Panc1 (cell line): ENCODE results near the gene CACNG7. TPM values are rescaled to one million over a fixed set of nuclear protein-coding genes. Genes with fewer than 3 reads are reported as not detected.

Experiments
- ATAC-seq: fragments of 200-7000 bp; cut with Tn5 transposase; 2 replicates; pipeline ENCODE4 v1.9.1; 2020; ENCODE audit warnings: mild to moderate bottlenecking, moderate library complexity
- BruUV-seq: library from RNA; stranded (reverse); fragments of 400-500 nt; replicated peaks from 2 replicates; lab custom pipeline; 2021; lab: Mats Ljungman, UMichigan
- CTCF ChIA-PET: fragments of 300-600 bp; sonication (Branson Sonifier 250); formaldehyde crosslinking; loops from one replicate; lab custom pipeline; 2022; ENCODE audit warnings: antibody characterized with exemption; lab: Charles Lee
- POLR2A ChIA-PET: fragments of 300-600 bp; sonication (Branson Sonifier 250); formaldehyde crosslinking; loops from one replicate; lab custom pipeline; 2022; ENCODE audit warnings: antibody characterized with exemption; lab: Charles Lee
- DNase-seq: peaks from one replicate; pipeline ENCODE4 v3.0.0-alpha.2; 2010; ENCODE audit warnings: low read depth, low spot score
- H3K27ac ChIP-seq: 2 replicates; pipeline ENCODE4 v1.5.1; 2011; ENCODE audit warnings: mild to moderate bottlenecking, low read length, inconsistent platforms
- H3K27me3 ChIP-seq: fragments of 200-500 bp; sonication (Bioruptor generic); 2 replicates; pipeline ENCODE4 v1.6.0; 2014; ENCODE audit warnings: low read length, inconsistent platforms; ENCODE audit not compliant: control insufficient read depth, insufficient read depth
- H3K36me3 ChIP-seq: fragments of 200-500 bp; sonication (Bioruptor generic); 2 replicates; pipeline ENCODE4 v1.5.1; 2014; ENCODE audit warnings: inconsistent platforms, mild to moderate bottlenecking, low read length, moderate library complexity; ENCODE audit not compliant: control insufficient read depth, insufficient read depth
- H3K4me1 ChIP-seq: 2 replicates; pipeline ENCODE4 v1.5.1; 2011; ENCODE audit warnings: inconsistent platforms, mild to moderate bottlenecking, low read length, moderate library complexity; ENCODE audit not compliant: control insufficient read depth, insufficient read depth
- H3K4me3 ChIP-seq, 2 experiments: 2 replicates each; pipeline ENCODE4 v1.5.1; 2011 to 2012; ENCODE audit warnings: low read depth in 2 of 2, low read length in 2 of 2, mild to moderate bottlenecking in 2 of 2, inconsistent platforms in 1 of 2, moderate library complexity in 1 of 2
- H3K9me3 ChIP-seq: fragments of 200-500 bp; sonication (Bioruptor generic); 2 replicates; pipeline ENCODE4 v1.5.1; 2014; ENCODE audit warnings: low read depth, mild to moderate bottlenecking, inconsistent platforms, low read length, moderate library complexity; ENCODE audit not compliant: control insufficient read depth, insufficient read depth
- CTCF ChIP-seq: fragments of 450-650 bp; IDR thresholded peaks from 2 replicates; pipeline ENCODE4 v1.5.1; 2017; ENCODE audit warnings: mild to moderate bottlenecking
- POLR2AphosphoS5 ChIP-seq: IDR thresholded peaks from 2 replicates; pipeline ENCODE4 v1.6.1; 2012; ENCODE audit warnings: mild to moderate bottlenecking, low read depth, low read length, moderate library complexity
- SIN3A ChIP-seq: IDR thresholded peaks from 2 replicates; pipeline ENCODE4 v1.6.1; 2012; ENCODE audit warnings: low read depth, mild to moderate bottlenecking, low read length, moderate library complexity, borderline replicate concordance; ENCODE audit not compliant: insufficient read depth
- TCF7L2 ChIP-seq: IDR thresholded peaks from 2 replicates; pipeline ENCODE4 v1.6.1; 2011; ENCODE audit warnings: mild to moderate bottlenecking, low read depth, low read length, inconsistent platforms
- in situ Hi-C: cut with HindIII; loops from 2 replicates; pipeline ENCODE4 v1.10.0; 2016; ENCODE audit warnings: low sequenced_read_pairs, low pct_unique_long_range_greater_than_20kb
- intact Hi-C: fragments of 100-400 bp; cut with micrococcal nuclease; formaldehyde crosslinking; loops from one replicate; pipeline ENCODE4 v1.10.0; 2022; ENCODE audit not compliant: unreplicated experiment
- total RNA-seq: library from RNA; stranded (reverse); gene quantifications from one replicate; pipeline ENCODE4 v1.2.1, GENCODE V29; 2021; ENCODE audit not compliant: unreplicated experiment
- TF ChIP-seq, protein P1 (sequence below), 2 experiments: IDR thresholded peaks; 2 replicates each; pipeline ENCODE4 v1.6.1; 2011 to 2012; ENCODE audit warnings: low read depth in 2 of 2, control low read depth in 1 of 2, low read length in 1 of 2, mild to moderate bottlenecking in 1 of 2, moderate library complexity in 1 of 2; ENCODE audit not compliant: insufficient read depth in 1 of 2

The CACNG7 gene
- total RNA-seq, 1 experiment from 2014 or later, result 7.7 TPM

GRCh38 chr19:53966931-53967330 lies 57.9 kb downstream of the CACNG7 start:
- H3K27me3 ChIP-seq, result no peaks in the 10 kb centered on the region
- DNase-seq (no peak), ATAC-seq (no peak)
- BruUV-seq, result no TSS peak
- H3K9me3 ChIP-seq, result no peaks in the 10 kb centered on the region
- CTCF ChIA-PET, result no interaction called here
- TF ChIP-seq CTCF, result no peak
- no peak for TF ChIP-seq TCF7L2
- TF ChIP-seq POLR2AphosphoS5, result no peak
- TF ChIP-seq, protein P1, sequence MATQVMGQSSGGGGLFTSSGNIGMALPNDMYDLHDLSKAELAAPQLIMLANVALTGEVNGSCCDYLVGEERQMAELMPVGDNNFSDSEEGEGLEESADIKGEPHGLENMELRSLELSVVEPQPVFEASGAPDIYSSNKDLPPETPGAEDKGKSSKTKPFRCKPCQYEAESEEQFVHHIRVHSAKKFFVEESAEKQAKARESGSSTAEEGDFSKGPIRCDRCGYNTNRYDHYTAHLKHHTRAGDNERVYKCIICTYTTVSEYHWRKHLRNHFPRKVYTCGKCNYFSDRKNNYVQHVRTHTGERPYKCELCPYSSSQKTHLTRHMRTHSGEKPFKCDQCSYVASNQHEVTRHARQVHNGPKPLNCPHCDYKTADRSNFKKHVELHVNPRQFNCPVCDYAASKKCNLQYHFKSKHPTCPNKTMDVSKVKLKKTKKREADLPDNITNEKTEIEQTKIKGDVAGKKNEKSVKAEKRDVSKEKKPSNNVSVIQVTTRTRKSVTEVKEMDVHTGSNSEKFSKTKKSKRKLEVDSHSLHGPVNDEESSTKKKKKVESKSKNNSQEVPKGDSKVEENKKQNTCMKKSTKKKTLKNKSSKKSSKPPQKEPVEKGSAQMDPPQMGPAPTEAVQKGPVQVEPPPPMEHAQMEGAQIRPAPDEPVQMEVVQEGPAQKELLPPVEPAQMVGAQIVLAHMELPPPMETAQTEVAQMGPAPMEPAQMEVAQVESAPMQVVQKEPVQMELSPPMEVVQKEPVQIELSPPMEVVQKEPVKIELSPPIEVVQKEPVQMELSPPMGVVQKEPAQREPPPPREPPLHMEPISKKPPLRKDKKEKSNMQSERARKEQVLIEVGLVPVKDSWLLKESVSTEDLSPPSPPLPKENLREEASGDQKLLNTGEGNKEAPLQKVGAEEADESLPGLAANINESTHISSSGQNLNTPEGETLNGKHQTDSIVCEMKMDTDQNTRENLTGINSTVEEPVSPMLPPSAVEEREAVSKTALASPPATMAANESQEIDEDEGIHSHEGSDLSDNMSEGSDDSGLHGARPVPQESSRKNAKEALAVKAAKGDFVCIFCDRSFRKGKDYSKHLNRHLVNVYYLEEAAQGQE (IDR thresholded peaks at IDR 0.05; ENCODE audit: insufficient read depth in 1 of 2, low read depth in 2 of 2, low read length in 1 of 2), result no peak
- no peak for TF ChIP-seq SIN3A
- H3K4me3 ChIP-seq, result no peak overlapping the region
- H3K36me3 ChIP-seq, result no peaks in the 10 kb centered on the region
- H3K27ac ChIP-seq, result no peak overlapping the region
- POLR2A ChIA-PET, result interaction anchor here (1.0 kb wide), 1 partner anchor 19 kb away, joined by 5 read pairs; no protein-coding TSS in a partner anchor
- in situ Hi-C loops (no loop called here), intact Hi-C loops (no loop called here)
- peaks cover 9% of the 10 kb centered on the region for H3K4me1 ChIP-seq

DNA sequence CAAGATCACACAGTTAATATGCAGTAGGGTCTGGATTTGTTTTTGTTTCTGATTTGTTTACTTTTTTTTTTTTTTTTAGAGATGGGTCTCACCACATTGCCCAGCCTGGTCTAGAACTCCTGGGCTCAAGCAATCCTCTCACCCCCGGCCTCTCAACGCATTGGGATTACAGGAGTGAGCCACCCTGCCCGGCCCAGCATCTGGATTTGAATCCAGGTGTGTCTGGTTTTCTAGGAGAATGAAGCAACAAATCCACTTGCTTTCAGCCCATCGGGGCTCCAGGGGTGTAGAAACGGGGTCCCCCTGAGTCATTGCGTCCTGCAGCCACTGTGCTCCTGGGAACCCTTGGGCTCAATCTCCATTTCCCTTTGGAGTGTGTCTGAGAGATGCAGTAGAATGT lies 60.3 kb downstream of the CACNG7 start:
- no peak for DNase-seq
- no peaks in the 10 kb centered on the region for H3K27me3 ChIP-seq
- no TSS peak for BruUV-seq
- no peak overlapping the region for H3K4me3 ChIP-seq
- no peaks in the 10 kb centered on the region for H3K9me3 ChIP-seq
- ChIA-PET POLR2A (no interaction called here), CTCF (no interaction called here)
- H3K36me3 ChIP-seq, result no peaks in the 10 kb centered on the region
- intact Hi-C loops, result no loop called here
- no peak for ATAC-seq
- no peak overlapping the region for H3K27ac ChIP-seq
- in situ Hi-C loops, result no loop called here
- H3K4me1 ChIP-seq, result peaks cover 9% of the 10 kb centered on the region
- TF ChIP-seq CTCF (no peak), TCF7L2 (no peak), POLR2AphosphoS5 (no peak), SIN3A (no peak)
- TF ChIP-seq, protein P1 (IDR thresholded peaks at IDR 0.05; ENCODE audit: insufficient read depth in 1 of 2, low read depth in 2 of 2, low read length in 1 of 2), result no peak
